Measurements from ENCODE around the gene BTBD3. TPM values are rescaled to one million over a fixed set of nuclear protein-coding genes. Genes with fewer than 3 reads are reported as not detected.

The BTBD3 gene
- total RNA-seq, 1 donor from 2014 or later: 12.9 TPM

GRCh38 chr20:11894062-11894461, 23.6 kb upstream of the BTBD3 start:
- Histone ChIP-seq H3K27me3 (no peaks in the 10 kb centered on the region), H3K27ac (no peak overlapping the region), H3K36me3 (no peaks in the 10 kb centered on the region), H3K4me3 (no peak overlapping the region), H3K4me1 (peaks cover 0 to 4% of the 10 kb centered on the region in 2 donors), H3K9me3 (no peaks in the 10 kb centered on the region)
- intact Hi-C loops (cut with DNase I): no loop called here
- TF ChIP-seq CTCF (IDR thresholded peaks at IDR 0.05): no peak
- no peak for DNase-seq (ENCODE audit: low spot score in 2 of 2)

GRCh38 chr20:11895861-11896387, 21.8 kb upstream of the BTBD3 start:
- intact Hi-C loops (cut with DNase I): no loop called here
- TF ChIP-seq CTCF (IDR thresholded peaks at IDR 0.05): no peak
- H3K9me3 ChIP-seq: no peaks in the 10 kb centered on the region
- H3K27ac ChIP-seq: no peak overlapping the region
- DNase-seq (ENCODE audit: low spot score in 2 of 2): no peak
- H3K4me3 ChIP-seq: no peak overlapping the region
- no peaks in the 10 kb centered on the region for H3K36me3 ChIP-seq
- H3K4me1 ChIP-seq: peaks cover 0 to 4% of the 10 kb centered on the region in 2 donors
- no peaks in the 10 kb centered on the region for H3K27me3 ChIP-seq

GRCh38 chr20:11901127-11901526, 16.6 kb upstream of the BTBD3 start:
- no peak overlapping the region for H3K4me3 ChIP-seq
- no peak for DNase-seq (ENCODE audit: low spot score in 2 of 2)
- no peaks in the 10 kb centered on the region for H3K27me3 ChIP-seq
- intact Hi-C loops (cut with DNase I): no loop called here
- TF ChIP-seq CTCF (IDR thresholded peaks at IDR 0.05): no peak
- H3K9me3 ChIP-seq: no peaks in the 10 kb centered on the region
- no peak overlapping the region for H3K27ac ChIP-seq
- no peaks in the 10 kb centered on the region for H3K4me1 ChIP-seq
- no peaks in the 10 kb centered on the region for H3K36me3 ChIP-seq

GRCh38 chr20:11902285-11902697, 15.4 kb upstream of the BTBD3 start:
- H3K4me3 ChIP-seq: no peak overlapping the region
- H3K36me3 ChIP-seq: no peaks in the 10 kb centered on the region
- no peak overlapping the region for H3K27ac ChIP-seq
- DNase-seq (ENCODE audit: low spot score in 2 of 2): no peak
- no peak for TF ChIP-seq CTCF (IDR thresholded peaks at IDR 0.05)
- intact Hi-C loops (cut with DNase I): no loop called here
- no peaks in the 10 kb centered on the region for H3K27me3 ChIP-seq
- no peaks in the 10 kb centered on the region for H3K4me1 ChIP-seq
- no peaks in the 10 kb centered on the region for H3K9me3 ChIP-seq

- no peaks in the 10 kb centered on the region for H3K27me3 ChIP-seq
- no peak for TF ChIP-seq CTCF (IDR thresholded peaks at IDR 0.05)
- intact Hi-C loops (cut with DNase I): no loop called here
- H3K36me3 ChIP-seq: no peaks in the 10 kb centered on the region
- no peak overlapping the region for H3K27ac ChIP-seq
- H3K9me3 ChIP-seq: no peaks in the 10 kb centered on the region
- DNase-seq (ENCODE audit: low spot score in 2 of 2): no peak
- H3K4me1 ChIP-seq: no peaks in the 10 kb centered on the region
- no peak overlapping the region for H3K4me3 ChIP-seq
These were observed 12.1 kb upstream of the BTBD3 start for GRCh38 chr20:11905460-11906179.

Measured in ascending aorta (tissue), 2 donors.